EH (cell line): ENCODE measurements around the gene SLC9A2.

ENCODE experiments used
- DNase-seq: peaks from one replicate; pipeline ENCODE4 v3.0.0-alpha.2; 2015; ENCODE audit warnings: low read depth

The SLC9A2 gene

GRCh38 chr2:102726128-102727087 lies 107.1 kb downstream of the SLC9A2 start:
- DNase-seq: no peak

- DNase-seq: peak; percentile 46
Observed at GRCh38 chr2:102735416-102736109, 116.2 kb downstream of the SLC9A2 start.

GRCh38 chr2:102736110-102736409 lies 116.7 kb downstream of the SLC9A2 start:
- DNase-seq: peak; percentile 21

DNA sequence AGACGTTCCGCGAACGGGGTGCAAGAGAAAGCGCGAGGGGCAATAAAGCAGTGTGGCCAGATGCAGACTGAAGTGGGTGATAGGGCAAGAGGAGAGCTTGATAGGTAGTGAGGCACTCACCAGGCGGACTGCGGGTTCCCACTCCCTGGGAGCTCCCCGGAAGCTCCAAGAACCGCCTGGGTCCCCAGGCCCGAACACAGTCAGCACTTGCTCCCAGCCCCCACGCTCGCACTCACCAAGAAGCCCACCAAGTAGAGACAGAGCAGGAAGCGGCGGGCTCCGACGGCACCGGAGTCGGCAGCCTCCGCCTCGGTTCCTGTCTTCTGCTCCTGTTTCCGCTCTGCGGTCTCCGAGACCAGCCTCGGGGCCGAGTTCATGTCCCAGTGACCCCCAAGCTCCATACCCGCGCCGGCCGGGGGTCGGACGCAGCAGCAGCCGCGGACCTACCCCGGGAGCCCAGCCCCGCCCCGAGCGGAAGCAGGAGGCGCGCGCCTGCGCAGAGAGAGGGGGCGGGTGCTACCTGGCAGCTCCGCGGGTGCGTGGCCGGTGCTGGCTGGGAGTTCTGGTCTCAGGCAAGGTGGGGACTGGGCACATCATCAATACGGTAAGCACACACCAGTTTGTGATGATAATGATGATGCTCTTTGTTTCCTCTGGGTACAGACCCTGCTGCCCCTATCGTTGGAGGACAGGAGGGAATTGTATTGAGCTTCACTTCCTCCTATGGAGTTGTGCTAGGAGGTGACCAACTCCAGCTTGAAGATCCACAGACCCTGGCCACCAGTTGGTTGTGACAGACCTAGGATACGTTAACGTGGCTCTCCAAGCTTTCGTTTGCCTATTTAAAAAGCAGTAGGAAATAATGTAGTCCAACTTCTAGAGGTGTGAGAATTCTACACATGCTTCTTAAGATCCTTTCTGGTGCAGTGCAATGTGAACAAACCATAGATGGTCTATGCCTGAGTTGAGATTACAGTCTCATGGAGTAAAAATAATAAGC lies 117.4 kb downstream of the SLC9A2 start:
- peak; percentile 68 for DNase-seq

- DNase-seq: no peak
Observed at GRCh38 chr2:102737431-102737830, 118.1 kb downstream of the SLC9A2 start.

DNA sequence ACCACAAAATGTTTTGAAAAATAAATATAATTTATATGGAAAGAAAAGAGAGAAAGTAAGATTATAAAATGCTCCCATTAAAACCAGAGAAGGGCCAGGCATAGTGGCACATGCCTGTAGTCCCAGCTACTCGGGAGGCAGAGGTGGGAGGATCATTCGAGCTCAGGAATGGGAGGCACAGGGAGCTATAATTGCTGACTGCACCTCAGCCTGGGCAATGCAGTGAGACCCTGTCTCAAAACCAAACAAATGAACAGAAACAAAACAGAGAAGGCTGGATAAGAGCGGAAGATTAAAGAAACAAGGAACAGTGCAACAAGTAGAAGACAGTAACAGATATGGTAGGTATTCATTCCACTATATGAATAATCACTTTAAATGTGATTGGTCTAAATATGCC lies 123.9 kb downstream of the SLC9A2 start:
- no peak for DNase-seq

GRCh38 chr2:102748107-102748506 lies 128.8 kb downstream of the SLC9A2 start:
- DNase-seq: no peak

DNA sequence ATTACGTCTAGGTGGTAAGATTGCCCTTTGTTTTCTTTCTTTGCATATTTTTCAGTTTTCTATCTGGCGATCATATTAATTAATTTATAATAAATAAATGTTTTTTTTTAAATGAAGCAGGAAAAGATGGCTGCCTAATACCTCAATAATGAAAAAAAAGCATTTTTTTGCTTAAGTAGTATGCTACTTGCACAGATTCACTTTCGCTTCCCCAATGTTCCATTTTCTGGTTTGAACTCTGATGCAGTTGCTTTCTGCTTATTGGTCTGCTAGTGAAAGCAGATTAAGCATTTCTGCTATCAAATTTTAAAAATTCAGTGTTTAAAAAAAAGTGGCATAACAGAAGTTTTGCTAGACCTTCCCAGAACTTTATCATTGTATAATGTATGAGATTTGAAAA lies 130.6 kb downstream of the SLC9A2 start:
- DNase-seq: no peak

DNA sequence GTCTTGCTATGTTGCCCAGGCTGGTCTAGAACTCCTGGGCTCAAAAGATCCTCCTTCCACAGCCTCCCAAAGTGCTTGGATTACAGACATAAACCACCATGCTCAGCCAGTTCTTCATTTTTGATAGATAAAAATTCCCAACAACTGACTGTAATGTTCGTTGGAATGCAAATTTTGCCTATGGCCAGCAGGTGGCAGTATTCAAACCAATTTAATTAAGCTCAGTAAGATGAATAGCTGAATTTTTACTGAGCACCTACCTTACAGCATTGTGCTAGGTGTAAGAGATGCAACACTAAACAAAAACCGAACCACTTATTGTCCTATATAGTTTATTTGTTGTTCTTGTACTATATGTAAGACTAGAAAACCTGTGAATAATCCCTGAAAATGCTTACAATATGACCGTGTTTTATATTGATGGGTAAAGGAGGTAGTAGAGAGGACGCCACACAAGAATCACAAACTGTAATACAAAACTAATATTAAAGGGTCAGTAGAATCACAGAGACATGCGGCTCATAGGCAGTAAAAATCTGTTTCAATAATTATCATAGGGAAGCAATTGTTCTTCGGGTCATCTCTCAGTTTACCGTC lies 134.3 kb downstream of the SLC9A2 start:
- DNase-seq: peak; percentile 54

DNA sequence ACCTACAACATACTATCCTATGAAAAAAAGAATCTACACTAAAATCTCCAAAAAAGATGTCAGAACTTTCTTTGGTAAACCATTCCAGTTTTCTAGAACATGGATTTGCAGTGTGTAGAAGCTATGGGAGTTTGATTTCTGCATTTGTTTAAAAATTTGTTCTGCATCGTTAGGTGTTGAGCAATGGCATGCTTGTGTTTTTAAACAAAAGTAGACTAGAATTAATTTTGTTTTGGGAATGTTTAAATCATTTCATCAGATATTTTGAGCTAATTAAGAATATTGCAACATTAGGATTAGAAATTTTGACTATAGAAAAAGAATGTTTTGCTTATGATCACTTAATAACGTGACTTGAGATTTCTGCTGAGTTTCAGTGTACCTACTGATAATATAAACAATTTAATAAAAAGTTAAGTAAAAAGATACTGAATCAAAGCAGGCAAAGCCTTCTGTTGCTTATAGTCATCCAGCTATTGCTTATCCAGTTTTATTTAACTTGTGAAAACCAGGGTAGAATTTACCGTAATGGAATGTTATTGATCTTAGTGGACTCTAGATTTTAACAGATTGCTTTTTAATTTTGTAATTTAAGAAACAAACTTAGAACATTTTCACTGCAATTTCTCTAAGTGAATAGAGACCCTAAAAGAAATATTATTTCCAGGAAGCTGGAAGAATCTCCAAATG lies 135.2 kb downstream of the SLC9A2 start:
- DNase-seq: no peak

- DNase-seq: no peak
Observed at GRCh38 chr2:102755284-102755683, 135.9 kb downstream of the SLC9A2 start.

DNA sequence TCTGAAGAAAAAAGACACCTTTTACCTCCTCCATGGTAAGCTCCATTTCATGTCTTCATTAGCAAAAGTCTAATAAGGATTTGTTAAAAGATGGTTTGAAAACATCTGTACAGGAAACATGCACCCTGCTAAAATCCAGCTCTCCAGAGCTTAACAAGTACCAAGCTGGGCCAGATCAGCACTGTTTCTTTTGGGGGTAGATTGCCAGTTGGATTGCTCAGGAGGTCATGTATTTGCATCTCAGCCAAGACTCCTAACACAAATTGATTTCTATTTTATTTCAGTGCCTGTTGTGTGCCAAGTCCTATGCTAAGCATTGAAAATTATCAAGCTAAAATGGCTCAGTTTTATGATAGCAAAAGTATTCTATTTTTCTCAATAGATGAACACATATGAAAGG lies 139.1 kb downstream of the SLC9A2 start:
- DNase-seq: no peak
